ENCODE data around the gene TAPT1. TPM values are rescaled to one million over a fixed set of nuclear protein-coding genes. Genes with fewer than 3 reads are reported as not detected.

The TAPT1 gene
- total RNA-seq, 1 experiment from 2014 or later = 11.1 TPM

GRCh38 chr4:16264798-16265197 lies 38.5 kb upstream of the TAPT1 start:
- Histone ChIP-seq H3K56ac (ENCODE audit: insufficient read length, low read depth, low read length) (no peak overlapping the region), H2BK15ac (ENCODE audit: low read depth, low read length) (no peak overlapping the region), H3K23me2 (ENCODE audit: insufficient read length, low read depth, low read length, poor library complexity, severe bottlenecking) (no peaks in the 10 kb centered on the region), H3T11ph (ENCODE audit: low read length) (no peak overlapping the region), H4K5ac (ENCODE audit: insufficient read length, low read depth, low read length) (no peak overlapping the region), H3K4me2 (ENCODE audit: insufficient read depth, insufficient read length, low read length) (no peak overlapping the region), H3K4ac (ENCODE audit: low read depth, low read length) (no peak overlapping the region), H3K9ac (ENCODE audit: extremely low read depth, insufficient read length, low read length) (no peak overlapping the region), H4K20me1 (ENCODE audit: control insufficient read depth, insufficient read depth, insufficient read length) (no peaks in the 10 kb centered on the region), H2BK5ac (ENCODE audit: insufficient read length, low read length) (no peak overlapping the region), H3K9me3 (ENCODE audit: control insufficient read depth, low read depth, low read length) (no peaks in the 10 kb centered on the region), H3K18ac (ENCODE audit: insufficient read length, low read depth, low read length) (no peak overlapping the region), H3K14ac (ENCODE audit: insufficient read depth, low read length) (no peak overlapping the region), H4K91ac (ENCODE audit: insufficient read length, low read depth, low read length) (no peak overlapping the region), H3K23ac (ENCODE audit: insufficient read length, low read depth, low read length) (no peak overlapping the region), H2AFZ (ENCODE audit: low read length) (no peak overlapping the region), H2BK120ac (ENCODE audit: low read depth, low read length, poor library complexity, severe bottlenecking) (no peak overlapping the region), H4K8ac (replicated peaks; ENCODE audit: insufficient read length, low read depth, low read length) (no peak overlapping the region), H3K27me3 (ENCODE audit: insufficient read depth, low read length) (no peaks in the 10 kb centered on the region), H2AK5ac (ENCODE audit: insufficient read length, low read length) (no peak overlapping the region), H2BK12ac (ENCODE audit: insufficient read length, low read depth, low read length) (no peak overlapping the region), H3K4me1 (ENCODE audit: insufficient read depth, low read length) (no peaks in the 10 kb centered on the region), H3K79me1 (ENCODE audit: insufficient read depth, low read depth, low read length, poor library complexity, severe bottlenecking) (no peaks in the 10 kb centered on the region), H3K79me2 (ENCODE audit: insufficient read depth, low read length) (no peaks in the 10 kb centered on the region), H3K27ac (ENCODE audit: insufficient read length, low read depth, low read length) (no peak overlapping the region), H2BK20ac (ENCODE audit: low read depth, low read length, poor library complexity, severe bottlenecking) (no peak overlapping the region)
- no peaks in the 10 kb centered on the region; a peak in 1 of 7 replicates for H3K36me3 Mint-ChIP-seq (ENCODE audit: insufficient read depth in 1 of 3, low read depth in 3 of 3)
- no peak for DNase-seq
- WGBS (ENCODE audit: extremely low coverage, insufficient read length, low lambda C conversion rate) = no CpG with 5 or more reads among the region's 3 CpGs
- H3K9me3 Mint-ChIP-seq = no peaks in the 10 kb centered on the region
- no peaks in the 10 kb centered on the region for H3K27me3 Mint-ChIP-seq (ENCODE audit: low read depth)
- peaks cover 0 to 2% of the 10 kb centered on the region in 2 experiments; a peak in 1 of 4 replicates for H3K4me1 Mint-ChIP-seq
- H3K4me3 Mint-ChIP-seq = no peak overlapping the region
- no peak overlapping the region; a peak in 1 of 7 replicates for H3K27ac Mint-ChIP-seq
- peak; percentile 65 for TF ChIP-seq CTCF (conservative IDR thresholded peaks at IDR 0.05)
